C4-2B (cell line): ENCODE results near the gene ERGIC2.

Experiments
- CTCF ChIP-seq: fragments of 450-650 bp; conservative IDR thresholded peaks from 2 replicates; pipeline ENCODE4 v1.5.1; 2017; ENCODE audit warnings: mild to moderate bottlenecking
- ZFX ChIP-seq: fragments of 450-650 bp; IDR thresholded peaks from 2 replicates; pipeline ENCODE4 v1.6.1; 2017

GRCh38 chr12:29380536-29381523 lies at the start of gene ERGIC2:
- no peak for TF ChIP-seq CTCF
- no peak for TF ChIP-seq ZFX
